Measurements from ENCODE around the gene COPG2. TPM values are rescaled to one million over a fixed set of nuclear protein-coding genes. Genes with fewer than 3 reads are reported as not detected.

Gene COPG2
- total and polyA plus RNA-seq, 2 of the 13 experiments (the other 11 are each of a cell fraction or from before 2014, with no cell fraction given) = 14.1 to 17.7 TPM

- TF ChIP-seq JUN (CRISPR knock-in tag; IDR thresholded peaks at IDR 0.05) (no peak), RCOR2 (CRISPR knock-in tag; IDR thresholded peaks at IDR 0.05) (no peak)
These were observed 645 bp upstream of the COPG2 start (continued) for GRCh38 chr7:130669085-130669700.

- Histone ChIP-seq H3K9me3 (ENCODE audit: low read length) (no peaks in the 10 kb centered on the region), H3K4me2 (ENCODE audit: low read depth, low read length) (peak overlapping the region; percentile 67), H3K27ac (ENCODE audit: extremely low read length, insufficient read depth, low read length) (no peak overlapping the region), H3K9ac (ENCODE audit: insufficient read depth, low read depth, low read length) (no peak overlapping the region; the same call in none of the 2 replicates), H3K27me3 (ENCODE audit: control insufficient read depth in 1 of 2, insufficient read depth in 2 of 2, low read length in 2 of 2) (no peaks in the 10 kb centered on the region; a peak in 1 of 5 replicates), H3K36me3 (replicated peaks in 1 of 2; ENCODE audit: control insufficient read depth in 1 of 2, insufficient read depth in 2 of 2, low read length in 2 of 2) (peaks cover 0 to under 1% of the 10 kb centered on the region in 2 experiments; a peak in 1 of 5 replicates), H3K79me2 (ENCODE audit: insufficient read depth, low read length) (no peaks in the 10 kb centered on the region), H2AFZ (ENCODE audit: low read length) (peak overlapping the region; percentile 80), H3K4me3 (replicated peaks in 1 of 3; ENCODE audit: insufficient read depth in 1 of 3, low read depth in 2 of 3, low read length in 3 of 3) (peak overlapping the region; percentile 76 to 89 (median 84)), H4K20me1 (ENCODE audit: insufficient read depth, low read length) (no peaks in the 10 kb centered on the region; the same call in 1 of the 2 replicates), H3K4me1 (ENCODE audit: insufficient read depth, low read length) (peaks cover 18% of the 10 kb centered on the region)
- CTCF ChIA-PET (ENCODE audit: low intra/inter-chr PET ratio, low total read pairs) = no interaction called here
- DNase-seq (ENCODE audit: low spot score) (no peak), ATAC-seq (peak; percentile 4; the same call in 2 of the 3 replicates), FAIRE-seq (no peak)
- intact Hi-C loops (cut with micrococcal nuclease; ENCODE audit: unreplicated experiment) = no loop called here
- 50% methylated on average over 10 of the region's 19 CpGs for WGBS (ENCODE audit: low lambda C conversion rate)
- no TSS peak for BruUV-seq (replicated peaks)
- POLR2A ChIA-PET = no interaction called here
- in situ Hi-C loops (cut with HindIII; ENCODE audit: extremely low pct_ligation_motif_present, low pct_unique_long_range_greater_than_20kb) = no loop called here
- TF ChIP-seq MED13 (CRISPR knock-in tag; IDR thresholded peaks at IDR 0.05) = peak; percentile 17; the same call in 1 of the 2 replicates
- peak; percentile 52; the same call in 1 of the 2 replicates for TF ChIP-seq ZNF142 (CRISPR knock-in tag; IDR thresholded peaks at IDR 0.05)
- TF ChIP-seq SNAI1 (CRISPR knock-in tag; IDR thresholded peaks at IDR 0.05; ENCODE audit: borderline replicate concordance) = no peak
- peak; percentile 66; the same call in 1 of the 2 replicates for TF ChIP-seq ZNF777 (CRISPR knock-in tag; IDR thresholded peaks at IDR 0.05)
- TF ChIP-seq PHF20 (CRISPR knock-in tag; IDR thresholded peaks at IDR 0.05) = no peak
- TF ChIP-seq HIVEP1 (CRISPR knock-in tag; IDR thresholded peaks at IDR 0.05) = no peak
- no peak for TF ChIP-seq POLR2A (IDR thresholded peaks at IDR 0.05; ENCODE audit: insufficient read depth in 1 of 2, low read depth in 2 of 2, low read length in 2 of 2)
- no peak for TF ChIP-seq PPARG (CRISPR knock-in tag; conservative IDR thresholded peaks at IDR 0.05)
- no peak for TF ChIP-seq ZNF335 (CRISPR knock-in tag; IDR thresholded peaks at IDR 0.05)
- TF ChIP-seq ZBTB7A (CRISPR knock-in tag; IDR thresholded peaks at IDR 0.05) = 0 out of 2 replicates have a peak, but pooled peaks have one; percentile 46
- no peak for TF ChIP-seq MAZ (IDR thresholded peaks at IDR 0.05; ENCODE audit: borderline replicate concordance, low read depth, low read length)
- TF ChIP-seq MAZ (CRISPR knock-in tag; IDR thresholded peaks at IDR 0.05; ENCODE audit: low read depth) = 0 out of 2 replicates have a peak, but pooled peaks have one; percentile 3
These were observed 823 bp downstream of the COPG2 start for GRCh38 chr7:130667593-130668257.
